NB4 (cell line): Measurements from ENCODE around the gene SEMA5A.

ENCODE experiments used
- MYC ChIP-seq: IDR thresholded peaks from 2 replicates; pipeline ENCODE4 v1.6.1; 2011; ENCODE audit warnings: low read depth, low read length
- POLR2A ChIP-seq: IDR thresholded peaks from 2 replicates; pipeline ENCODE4 v1.6.1; 2011; ENCODE audit warnings: mild to moderate bottlenecking; ENCODE audit not compliant: insufficient read length; ENCODE audit errors: extremely low read depth
- TF ChIP-seq, protein P1 (sequence below): IDR thresholded peaks from one replicate; pipeline ENCODE4 v1.5.1; 2012; ENCODE audit warnings: low read depth, low read length
- TF ChIP-seq, protein P2 (sequence below): IDR thresholded peaks from 2 replicates; pipeline ENCODE4 v1.6.1; 2011; ENCODE audit warnings: low read depth, low read length

DNA sequence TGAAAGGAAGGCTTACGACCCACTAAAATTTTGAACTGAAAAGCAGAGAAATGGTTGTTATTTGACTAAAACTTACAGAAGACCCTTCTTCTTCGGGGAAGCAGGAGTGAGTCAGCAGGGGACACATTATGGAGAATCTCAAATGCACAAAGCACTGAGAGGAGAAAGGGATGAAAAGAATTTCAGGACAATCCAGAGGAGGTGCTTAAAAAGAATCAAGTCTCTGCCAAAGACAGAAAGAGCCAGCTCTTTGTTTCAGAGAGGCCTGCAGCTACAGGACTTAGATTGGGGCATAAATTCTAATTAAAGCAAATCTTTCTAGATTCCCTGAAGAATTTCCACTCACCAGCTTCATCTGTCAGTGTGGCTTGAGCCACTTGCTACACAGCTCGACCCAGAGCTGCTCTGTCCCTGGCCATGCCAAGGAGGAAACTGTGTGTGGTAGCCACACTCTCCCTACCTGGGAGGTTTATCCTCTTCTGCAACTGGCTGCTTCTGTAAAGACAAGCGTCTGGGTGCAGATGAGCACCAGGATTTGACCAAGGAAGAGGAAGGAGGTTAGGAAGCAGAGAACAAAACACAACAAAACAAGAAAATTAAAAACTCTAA, 89.9 kb downstream of the SEMA5A start:
- TF ChIP-seq, protein P1, sequence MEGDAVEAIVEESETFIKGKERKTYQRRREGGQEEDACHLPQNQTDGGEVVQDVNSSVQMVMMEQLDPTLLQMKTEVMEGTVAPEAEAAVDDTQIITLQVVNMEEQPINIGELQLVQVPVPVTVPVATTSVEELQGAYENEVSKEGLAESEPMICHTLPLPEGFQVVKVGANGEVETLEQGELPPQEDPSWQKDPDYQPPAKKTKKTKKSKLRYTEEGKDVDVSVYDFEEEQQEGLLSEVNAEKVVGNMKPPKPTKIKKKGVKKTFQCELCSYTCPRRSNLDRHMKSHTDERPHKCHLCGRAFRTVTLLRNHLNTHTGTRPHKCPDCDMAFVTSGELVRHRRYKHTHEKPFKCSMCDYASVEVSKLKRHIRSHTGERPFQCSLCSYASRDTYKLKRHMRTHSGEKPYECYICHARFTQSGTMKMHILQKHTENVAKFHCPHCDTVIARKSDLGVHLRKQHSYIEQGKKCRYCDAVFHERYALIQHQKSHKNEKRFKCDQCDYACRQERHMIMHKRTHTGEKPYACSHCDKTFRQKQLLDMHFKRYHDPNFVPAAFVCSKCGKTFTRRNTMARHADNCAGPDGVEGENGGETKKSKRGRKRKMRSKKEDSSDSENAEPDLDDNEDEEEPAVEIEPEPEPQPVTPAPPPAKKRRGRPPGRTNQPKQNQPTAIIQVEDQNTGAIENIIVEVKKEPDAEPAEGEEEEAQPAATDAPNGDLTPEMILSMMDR: no peak
- no peak for TF ChIP-seq MYC
- TF ChIP-seq POLR2A: no peak
- TF ChIP-seq, protein P2, sequence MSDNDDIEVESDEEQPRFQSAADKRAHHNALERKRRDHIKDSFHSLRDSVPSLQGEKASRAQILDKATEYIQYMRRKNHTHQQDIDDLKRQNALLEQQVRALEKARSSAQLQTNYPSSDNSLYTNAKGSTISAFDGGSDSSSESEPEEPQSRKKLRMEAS: no peak
